Heart left ventricle (tissue), 16 donors: ENCODE data around the gene RDH11. TPM values are rescaled to one million over a fixed set of nuclear protein-coding genes. Genes with fewer than 3 reads are reported as not detected.

Experiments
- ATAC-seq, 4 donors: fragments of 200-7000 bp; cut with Tn5 transposase; one replicate each; pipeline ENCODE4 v1.9.1; 2020 to 2022; ENCODE audit warnings: moderate library complexity in 4 of 4, mild to moderate bottlenecking in 3 of 4, moderate number of reproducible peaks in 1 of 4
- DNase-seq, 5 donors: peaks; one replicate each; pipeline ENCODE4 v3.0.0-alpha.2; 2020
- H3K27ac ChIP-seq, 12 donors: fragments of 200-600 bp; sonication (generic) in 4 of 12; one replicate each; pipeline versions ENCODE4 v1.5.0 to v1.8.0; 2016 to 2022; ENCODE audit warnings: mild to moderate bottlenecking in 2 of 12
- H3K27me3 ChIP-seq, 9 donors: fragments of 200-600 bp; sonication (generic) in 2 of 9; one replicate each; pipeline versions ENCODE4 v1.5.1 to v1.8.0; 2016 to 2022; ENCODE audit warnings: mild to moderate bottlenecking in 3 of 9
- H3K36me3 ChIP-seq, 9 donors: fragments of 200-600 bp; sonication (generic) in 2 of 9; one replicate each; pipeline versions ENCODE4 v1.5.0 to v1.8.0; 2018 to 2022; ENCODE audit warnings: mild to moderate bottlenecking in 2 of 9
- H3K4me1 ChIP-seq, 12 donors: fragments of 200-600 bp; sonication (generic) in 4 of 12; one replicate each; pipeline versions ENCODE4 v1.5.0 to v1.8.0; 2016 to 2022; ENCODE audit warnings: mild to moderate bottlenecking in 3 of 12
- H3K4me3 ChIP-seq, 12 donors: fragments of 200-600 bp; sonication (generic) in 4 of 12; one replicate each; pipeline versions ENCODE4 v1.5.0 to v1.8.0; 2017 to 2022; ENCODE audit warnings: mild to moderate bottlenecking in 9 of 12, moderate library complexity in 4 of 12
- H3K9me3 ChIP-seq, 12 donors: fragments of 200-600 bp; sonication (generic) in 4 of 12; one replicate each; pipeline versions ENCODE4 v1.5.0 to v1.8.0; 2016 to 2022; ENCODE audit warnings: mild to moderate bottlenecking in 1 of 12
- CTCF ChIP-seq, 12 donors: fragments of 200-600 bp; sonication (generic) in 4 of 12; IDR thresholded peaks; one replicate each; pipeline versions ENCODE4 v1.5.0 to v1.8.0; 2018 to 2022; ENCODE audit warnings: antibody characterized with exemption in 12 of 12, mild to moderate bottlenecking in 5 of 12
- POLR2A ChIP-seq, 2 donors: fragments of 450-650 bp; IDR thresholded peaks; one replicate each; pipeline ENCODE4 v1.6.1; 2017; ENCODE audit warnings: antibody characterized with exemption in 2 of 2, mild to moderate bottlenecking in 2 of 2, moderate library complexity in 2 of 2
- WGBS, 4 donors: extraction: QIAGEN DNeasy Blood & Tissue Kit in 2 of 4; methylation state at CpG; one replicate each; pipeline versions ENCODE4 v1.1.5 to v1.1.7; 2013 to 2018; 5-methylcytosine and 5-hydroxymethylcytosine counted together
- intact Hi-C, 10 donors: fragments of 100-400 bp; cut with DNase I; formaldehyde crosslinking; loops; one replicate each; pipeline versions ENCODE4 v1.11.1 to v1.14.2; 2022
- long read RNA-seq, 3 donors: library from polyadenylated mRNA; unstranded; transcript quantifications; one replicate each; pipeline ENCODE4 v2.0.0, GENCODE V29; 2020 to 2021
- polyA plus RNA-seq, 2 donors: library from polyadenylated mRNA; stranded (reverse); fragments of 200-250 nt; gene quantifications; one replicate each; pipeline ENCODE4 v1.2.3, GENCODE V29; 2013
- total RNA-seq, 9 donors: library from RNA; depleted of rRNA in 2 of 9; stranded (reverse); fragments of >200 nt in 2 of 9; fragmentation: NEBNext Ultra II Directional in 3 of 9; extraction: Animal tissue kit (Norgen Biotek cat#: 25700) in 3 of 9; gene quantifications; one replicate each; pipeline versions ENCODE4 v1.1.0 to v1.2.4, GENCODE V29; 2016 to 2023
- donor health status: ischemic (EF 13 %, LVEDD 7.1; RV severe dilation, severe dysfunction).
- donor health status: healthy with polysubstance abuse.
- donor health status: DM: no; HTN: yes; CAD: no.
- donor health status: DM: no; HTN: no; CAD: no.
- donor health status: ischemic (EF 25% LVEDD 6.9; RV normal size, moderate dysfunction).
- donor health status: ischemic (EF 25% LVEDD 5.7; RV mildly dilated, moderate dysfunction).
- donor health status: healthy.
- donor health status: DM: yes; HTN: yes; CAD: no.
- donor health status: ischemic (EF 35%, LVEDD 5.7; RV mildly dilated, moderate dysfunction).
- donor health status: nonischemic (EF 11% LVEDD 7.7; RV severe dilation, severe dysfunction).
- donor health status: DM: yes; HTN: yes; CAD: no.
- donor health status: PGD.
- donor health status: ischemic (EF 29% LVEDD 5.4; RV normal size, mild dysfunction).
- donor health status: nonischemic (EF 23%, LVEDD 6.1; RV moderate dilation, normal function).

The RDH11 gene
- 10 to 100 TPM; 14.3 to 24.3 (median 17.8) TPM for total RNA-seq
- polyA plus RNA-seq, result 10 to 100 TPM; 12.5 to 28.7 TPM
- long read RNA-seq, donor 1, transcript RDH11-201 (7 exons, 2,588 nt), result major isoform, 22 of 30 reads
- long read RNA-seq, donor 1, partial matches to known transcripts, result 3 of 30 reads
- long read RNA-seq, donor 1, other reads (novel, unspliced or antisense), result 4 of 30 reads
- long read RNA-seq, donor 2, transcript RDH11-201 (7 exons, 2,588 nt), result major isoform, 111 of 129 reads
- long read RNA-seq, donor 2, partial matches to known transcripts, result 5 of 129 reads
- long read RNA-seq, donor 2, other reads (novel, unspliced or antisense), result 8 of 129 reads
- long read RNA-seq, donor 3, transcript RDH11-201 (7 exons, 2,588 nt), result major isoform, 16 of 27 reads
- long read RNA-seq, donor 3, partial matches to known transcripts, result 5 of 27 reads
- long read RNA-seq, donor 3, other reads (novel, unspliced or antisense), result 3 of 27 reads

- no peak for TF ChIP-seq CTCF (IDR thresholded peaks at IDR 0.05)
- TF ChIP-seq POLR2A (IDR thresholded peaks at IDR 0.05), result peak in 1 of 2 donors; percentile 72
- Histone ChIP-seq H3K27me3 (no peaks in the 10 kb centered on the region), H3K4me1 (peaks cover 0 to 29% (median 7%) of the 10 kb centered on the region in 12 donors), H3K4me3 (peak within 1 kb of the TSS; percentile 56 to 94 (median 84)), H3K9me3 (no peaks in the 10 kb centered on the region), H3K36me3 (peaks cover 0 to 28% (median 20%) of the 10 kb centered on the region in 9 donors), H3K27ac (peak within 1 kb of the TSS in 11 of 12 donors; percentile 40 to 84 (median 62))
- DNase-seq, result peak; percentile 84 to 90 (median 89)
- intact Hi-C loops, result loop anchor here in 4 of 10 donors (2.0 to 10.0 kb wide), 3 partner anchors 21 to 171 kb away; partner anchors contain the start of gene VTI1B (in 2 of the 4)
- WGBS, 4 donors, result 0 to 1% (median 0%) methylated on average over 24 to 25 of the region's 25 CpGs
- peak; percentile 97 to 99 (median 99) for ATAC-seq
Observed at GRCh38 chr14:67695394-67695949, at the start of gene RDH11. Gene RDH11, minus strand, starts transcription at chr14:67695764. Its CDS starts 61 bp downstream, at chr14:67695703.

GRCh38 chr14:67744046-67744445 lies 48.5 kb upstream of the RDH11 start:
- intact Hi-C loops, result no loop called here
- DNase-seq (no peak), ATAC-seq (peak in 3 of 4 donors; percentile 63 to 76 (median 68))
- Histone ChIP-seq H3K27me3 (no peaks in the 10 kb centered on the region), H3K4me1 (peaks cover 0 to 6% (median 0%) of the 10 kb centered on the region in 12 donors), H3K27ac (no peak overlapping the region), H3K4me3 (no peak overlapping the region), H3K36me3 (peaks cover 0 to 25% (median 14%) of the 10 kb centered on the region in 9 donors), H3K9me3 (no peaks in the 10 kb centered on the region)
- WGBS, 4 donors, result 29 to 38% (median 36%) methylated on average over 2 of the region's 2 CpGs
- TF ChIP-seq CTCF (IDR thresholded peaks at IDR 0.05) (no peak), POLR2A (IDR thresholded peaks at IDR 0.05) (no peak)

- Histone ChIP-seq H3K9me3 (no peaks in the 10 kb centered on the region), H3K4me1 (peaks cover 0 to 32% (median 15%) of the 10 kb centered on the region in 12 donors), H3K27ac (peak overlapping the region in 2 of 12 donors; percentile 17 to 30), H3K4me3 (no peak overlapping the region), H3K27me3 (no peaks in the 10 kb centered on the region), H3K36me3 (no peaks in the 10 kb centered on the region)
- DNase-seq (peak in 4 of 5 donors; percentile 61 to 78 (median 69)), ATAC-seq (peak; percentile 48 to 75 (median 70))
- intact Hi-C loops, result no loop called here
- TF ChIP-seq CTCF (IDR thresholded peaks at IDR 0.05) (no peak), POLR2A (IDR thresholded peaks at IDR 0.05) (no peak)
- WGBS, 4 donors, result 60 to 67% (median 62%) methylated on average over 12 of the region's 12 CpGs
Observed at GRCh38 chr14:67738740-67739504, 43.4 kb upstream of the RDH11 start.
